ENCODE measurements around the gene COLEC11.
A peak's percentile ranks its signal among the peaks of the same experiment; 100 is the strongest.
"Not testable (repeated sequence)": the region's sequence is repeated elsewhere in the genome, so short reads cannot be mapped to it uniquely, and the experiment has no call there.

The COLEC11 gene

GRCh38 chr2:3635171-3635974, 40.5 kb downstream of the COLEC11 start:
- TF ChIP-seq CTCF (IDR thresholded peaks at IDR 0.05; ENCODE audit: low read depth, low read length, missing control alignments), result no peak
- no peak for DNase-seq (ENCODE audit: extremely low read depth, low read depth)
- H3K4me3 ChIP-seq (replicated peaks; ENCODE audit: low read depth, low read length), result peak overlapping the region; percentile 29

GRCh38 chr2:3635975-3636327, 41.0 kb downstream of the COLEC11 start:
- peak overlapping the region; percentile 29 for H3K4me3 ChIP-seq (replicated peaks; ENCODE audit: low read depth, low read length)
- DNase-seq (ENCODE audit: extremely low read depth, low read depth), result not testable (repeated sequence)

- no peak for DNase-seq (ENCODE audit: extremely low read depth, low read depth)
- TF ChIP-seq CTCF (IDR thresholded peaks at IDR 0.05; ENCODE audit: low read depth, low read length, missing control alignments), result no peak
Measured at GRCh38 chr2:3636586-3637310, 41.8 kb downstream of the COLEC11 start.

DNA sequence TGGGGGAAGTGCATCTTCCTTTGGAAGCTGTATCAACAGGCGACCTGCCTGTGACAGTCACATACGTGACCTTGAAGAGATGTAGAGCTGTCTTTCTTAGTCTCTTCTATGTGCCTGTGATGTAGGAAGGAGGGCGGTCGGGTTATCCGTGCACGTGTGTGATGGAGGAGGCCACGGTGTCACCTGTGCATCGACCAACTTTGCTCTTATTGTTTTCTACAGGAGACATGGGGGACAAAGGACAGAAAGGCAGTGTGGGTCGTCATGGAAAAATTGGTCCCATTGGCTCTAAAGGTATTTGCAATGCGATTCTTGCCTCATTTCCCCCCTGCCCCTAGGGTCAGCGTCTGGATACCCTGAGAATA, 42.4 kb downstream of the COLEC11 start:
- no peak for TF ChIP-seq CTCF (IDR thresholded peaks at IDR 0.05; ENCODE audit: low read depth, low read length, missing control alignments)
- H3K4me3 ChIP-seq (replicated peaks; ENCODE audit: low read depth, low read length), result no peak overlapping the region
- DNase-seq (ENCODE audit: extremely low read depth, low read depth), result no peak

More at GRCh38 chr2:3636586-3637310, 41.8 kb downstream of the COLEC11 start:
- H3K4me3 ChIP-seq (replicated peaks; ENCODE audit: low read depth, low read length), result no peak overlapping the region

DNA sequence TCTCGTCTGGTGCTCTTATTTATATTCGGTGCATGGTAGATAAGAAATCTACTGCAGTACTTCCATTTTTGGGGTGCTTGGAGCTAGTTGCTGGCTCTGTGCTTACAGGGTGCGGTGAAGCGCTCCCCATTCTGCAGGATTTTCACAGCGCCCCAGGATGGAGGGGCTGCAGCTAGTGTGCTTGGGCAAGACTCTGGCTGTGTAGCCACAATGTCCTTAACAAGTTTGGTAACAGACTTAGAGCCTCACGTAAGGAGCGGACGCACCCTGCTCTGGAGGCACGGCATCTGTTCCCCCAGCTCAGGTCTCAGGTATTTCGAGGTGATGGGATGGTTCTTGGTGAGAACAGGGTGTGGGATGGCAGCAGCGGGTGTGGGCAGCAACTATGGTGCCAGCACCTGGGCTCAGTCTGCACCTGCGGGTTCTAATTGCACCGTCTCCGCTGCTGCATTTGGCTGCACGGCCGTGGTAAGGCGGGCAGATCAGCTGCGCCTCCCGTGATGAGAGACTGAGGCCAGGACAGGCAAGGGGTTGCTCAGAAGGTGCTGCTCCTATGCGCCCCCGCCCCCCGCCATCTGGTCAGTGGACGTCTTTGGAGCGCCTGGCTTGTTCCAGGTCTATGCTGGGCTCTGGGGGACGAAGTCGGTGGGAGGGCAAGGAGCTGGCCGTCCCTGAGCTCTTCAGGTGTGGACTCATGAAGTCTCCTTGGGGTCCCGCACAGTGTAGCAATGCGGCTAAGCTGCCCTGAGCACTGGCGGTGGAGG, 43.0 kb downstream of the COLEC11 start:
- no peak for TF ChIP-seq CTCF (IDR thresholded peaks at IDR 0.05; ENCODE audit: low read depth, low read length, missing control alignments)
- no peak overlapping the region for H3K4me3 ChIP-seq (replicated peaks; ENCODE audit: low read depth, low read length)
- DNase-seq (ENCODE audit: extremely low read depth, low read depth), result no peak

DNA sequence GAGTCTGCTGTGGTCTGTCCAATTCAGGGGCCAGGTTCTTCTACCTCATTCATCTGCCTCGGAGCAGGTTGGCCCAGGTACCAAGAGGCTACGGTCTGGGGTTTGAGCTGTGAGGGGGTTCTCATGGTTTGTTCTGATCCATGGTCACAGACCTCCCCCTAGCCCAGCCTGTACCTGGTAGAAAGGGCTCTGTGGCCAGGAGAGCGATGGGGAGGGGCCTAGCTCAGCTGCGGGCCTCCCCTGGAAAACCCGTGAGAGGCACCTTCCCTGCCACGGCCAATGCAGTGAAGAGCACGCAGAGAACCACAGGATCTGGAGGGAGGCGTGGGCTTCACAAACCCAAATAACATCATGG, 43.5 kb downstream of the COLEC11 start:
- no peak for DNase-seq (ENCODE audit: extremely low read depth, low read depth)
- TF ChIP-seq CTCF (IDR thresholded peaks at IDR 0.05; ENCODE audit: low read depth, low read length, missing control alignments), result no peak
- H3K4me3 ChIP-seq (replicated peaks; ENCODE audit: low read depth, low read length), result no peak overlapping the region
